Limb (tissue), 2 donors: ENCODE results near the gene TMED7.

ENCODE experiments used
- DNase-seq, 2 donors: peaks; one replicate each; pipeline ENCODE4 v3.0.0-alpha.2; 2016; ENCODE audit errors: extremely low spot score in 2 of 2

The TMED7 gene

DNA sequence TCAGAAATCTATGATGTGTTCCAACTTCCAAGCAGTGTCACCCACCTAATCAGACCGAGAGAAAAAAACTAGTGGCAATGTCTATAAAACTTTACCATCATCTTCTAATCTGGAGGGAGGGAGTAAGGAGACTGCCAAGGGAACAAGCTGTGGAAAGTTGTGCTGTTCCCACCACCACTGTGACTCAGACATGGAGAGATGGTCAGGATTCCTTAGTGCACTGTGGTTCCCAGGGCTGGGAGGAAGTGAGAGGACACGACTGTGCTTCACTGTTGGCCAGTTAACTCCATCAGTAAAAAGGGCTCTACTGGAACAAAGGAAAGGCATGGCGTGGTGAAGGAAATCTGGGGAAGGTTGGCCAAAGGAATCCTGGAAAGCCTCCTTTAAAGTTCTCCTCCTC, 42.4 kb downstream of the TMED7 start:
- no peak for DNase-seq

- DNase-seq: no peak
Measured at GRCh38 chr5:115580941-115581340, 44.9 kb downstream of the TMED7 start.

GRCh38 chr5:115579747-115580173, 46.1 kb downstream of the TMED7 start:
- DNase-seq: no peak

GRCh38 chr5:115579216-115579615, 46.6 kb downstream of the TMED7 start:
- DNase-seq: no peak

GRCh38 chr5:115578657-115579056, 47.2 kb downstream of the TMED7 start:
- DNase-seq: no peak

GRCh38 chr5:115577741-115578140, 48.1 kb downstream of the TMED7 start:
- no peak for DNase-seq

- DNase-seq: no peak
Measured at GRCh38 chr5:115577329-115577728, 48.5 kb downstream of the TMED7 start.

GRCh38 chr5:115575167-115576070, 50.4 kb downstream of the TMED7 start:
- no peak for DNase-seq

GRCh38 chr5:115573133-115573532, 52.7 kb downstream of the TMED7 start:
- DNase-seq: no peak

- no peak for DNase-seq
Measured at GRCh38 chr5:115571441-115571878, 54.4 kb downstream of the TMED7 start.

DNA sequence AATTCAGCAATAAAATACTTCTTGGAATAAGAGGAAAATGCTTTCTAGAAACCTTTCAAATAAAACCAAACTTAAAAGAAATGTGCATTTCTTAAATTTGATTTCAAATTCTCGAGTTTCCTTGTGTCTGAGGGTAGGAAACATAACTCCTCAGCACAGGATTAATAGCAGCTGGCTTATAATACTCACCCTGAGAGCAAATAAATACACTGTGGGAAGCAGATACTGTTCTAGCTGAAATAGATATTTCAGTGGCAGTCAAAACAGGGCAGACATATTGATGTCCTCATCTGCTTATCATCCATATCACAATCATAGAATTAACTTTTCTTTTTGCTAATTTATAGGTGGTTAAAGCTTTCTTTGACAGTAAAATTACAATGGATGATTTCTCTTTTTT, 57.2 kb downstream of the TMED7 start:
- no peak for DNase-seq

- no peak for DNase-seq
Measured at GRCh38 chr5:115565233-115565632, 60.6 kb downstream of the TMED7 start.
